OCI-LY7 (cell line): Measurements from ENCODE around the gene LRPAP1. TPM values are rescaled to one million over a fixed set of nuclear protein-coding genes. Genes with fewer than 3 reads are reported as not detected.
A peak's percentile ranks its signal among the peaks of the same experiment; 100 is the strongest.

ENCODE experiments used
- BruUV-seq: library from RNA; stranded (reverse); fragments of 400-500 nt; replicated peaks from 2 replicates; lab custom pipeline; 2021; lab: Mats Ljungman, UMichigan
- CTCF ChIA-PET: fragments of 300-600 bp; sonication (Branson Sonifier 250); formaldehyde crosslinking; loops from one replicate; lab custom pipeline; 2022; ENCODE audit warnings: antibody characterized with exemption; ENCODE audit not compliant: unreplicated experiment; lab: Charles Lee
- POLR2A ChIA-PET: fragments of 300-600 bp; sonication (Branson Sonifier 250); formaldehyde crosslinking; loops from one replicate; lab custom pipeline; 2022; ENCODE audit warnings: antibody characterized with exemption; lab: Charles Lee
- DNase-seq: peaks from one replicate; pipeline ENCODE4 v3.0.0-alpha.2; 2015; ENCODE audit warnings: low spot score
- H2AFZ ChIP-seq: fragments of 200-600 bp; sonication (generic), shearing (Covaris generic); 2 replicates; pipeline ENCODE4 v1.6.1; 2014; ENCODE audit warnings: mild to moderate bottlenecking, antibody characterized with exemption, low read length, moderate library complexity
- H3K27ac ChIP-seq: fragments of 200-600 bp; sonication (generic); 2 replicates; pipeline ENCODE4 v1.5.1; 2014; ENCODE audit warnings: mixed run types, low read depth, mild to moderate bottlenecking, moderate library complexity, low read length, inconsistent platforms; ENCODE audit not compliant: poor library complexity, severe bottlenecking
- H3K36me3 ChIP-seq: fragments of 200-600 bp; sonication (generic); 2 replicates; pipeline ENCODE4 v1.6.1; 2014; ENCODE audit warnings: mild to moderate bottlenecking, antibody characterized with exemption, low read length, moderate library complexity, mixed read lengths; ENCODE audit not compliant: insufficient read depth
- H3K4me1 ChIP-seq: fragments of 200-600 bp; sonication (generic); 2 replicates; pipeline ENCODE4 v1.5.1; 2014; ENCODE audit warnings: mild to moderate bottlenecking, low read length; ENCODE audit not compliant: insufficient read depth, poor library complexity, severe bottlenecking
- H3K4me2 ChIP-seq: fragments of 200-600 bp; sonication (generic); 2 replicates; pipeline ENCODE4 v1.6.1; 2014; ENCODE audit warnings: mild to moderate bottlenecking, low read length
- H3K4me3 ChIP-seq: fragments of 200-600 bp; sonication (generic); 2 replicates; pipeline ENCODE4 v1.5.1; 2014; ENCODE audit warnings: mild to moderate bottlenecking, low read depth, low read length; ENCODE audit not compliant: poor library complexity, severe bottlenecking
- H3K79me2 ChIP-seq: fragments of 200-600 bp; sonication (generic); 2 replicates; pipeline ENCODE4 v1.6.1; 2016; ENCODE audit warnings: low read depth, mild to moderate bottlenecking, low read length, moderate library complexity, mixed read lengths; ENCODE audit not compliant: insufficient read depth
- H3K9me2 ChIP-seq: fragments of 200-600 bp; sonication (generic); 2 replicates; pipeline ENCODE4 v1.6.1; 2016; ENCODE audit warnings: mild to moderate bottlenecking, low read length, mixed read lengths; ENCODE audit not compliant: insufficient read depth
- H3K9me3 ChIP-seq: fragments of 200-600 bp; sonication (generic); 2 replicates; pipeline ENCODE4 v1.6.1; 2014; ENCODE audit warnings: mild to moderate bottlenecking, mixed run types, low read length, mixed read lengths
- H4K20me1 ChIP-seq: fragments of 200-600 bp; sonication (generic); 2 replicates; pipeline ENCODE4 v1.6.1; 2014; ENCODE audit warnings: mild to moderate bottlenecking, antibody characterized with exemption, low read length, moderate library complexity, mixed read lengths; ENCODE audit not compliant: insufficient read depth
- CTCF ChIP-seq: fragments of 200-600 bp; sonication (generic); conservative IDR thresholded peaks from 2 replicates; pipeline ENCODE4 v1.5.1; 2014; ENCODE audit warnings: mild to moderate bottlenecking, antibody characterized with exemption, low read length, moderate library complexity, mixed read lengths
- EZH2phosphoT487 ChIP-seq: fragments of 200-600 bp; sonication (generic); IDR thresholded peaks from 2 replicates; pipeline ENCODE4 v1.6.1; 2018; ENCODE audit warnings: low read depth, borderline replicate concordance, mild to moderate bottlenecking, mixed run types, antibody characterized with exemption, low read length, moderate library complexity, mixed read lengths
- intact Hi-C: fragments of 100-400 bp; cut with micrococcal nuclease; formaldehyde crosslinking; loops from one replicate; pipeline ENCODE4 v1.10.0; 2022; ENCODE audit not compliant: unreplicated experiment
- total RNA-seq, 2 experiments: library from RNA; depleted of rRNA in 1 of 2; stranded (reverse); fragments of >200 nt in 1 of 2; shearing (Covaris generic) in 1 of 2; gene quantifications; 2 replicates each; pipeline ENCODE4 v1.2.3, GENCODE V29; 2014 to 2022

The LRPAP1 gene
- total RNA-seq, 2 experiments from 2014 or later: 46.2 to 54.7 TPM

GRCh38 chr4:3531318-3531878 lies 824 bp downstream of the LRPAP1 start:
- Histone ChIP-seq H4K20me1 (peaks cover 14% of the 10 kb centered on the region; the same call in 1 of the 2 replicates), H3K36me3 (peaks cover 16% of the 10 kb centered on the region; the same call in 1 of the 2 replicates), H3K4me2 (peak overlapping the region; percentile 98), H3K4me3 (peak overlapping the region; percentile 97), H3K27ac (no peak overlapping the region), H3K4me1 (peaks cover 25% of the 10 kb centered on the region), H3K9me3 (no peaks in the 10 kb centered on the region), H2AFZ (peak overlapping the region; percentile 60; the same call in 1 of the 2 replicates), H3K9me2 (no peaks in the 10 kb centered on the region), H3K79me2 (peaks cover 9% of the 10 kb centered on the region; the same call in 1 of the 2 replicates)
- ChIA-PET CTCF (no interaction called here), POLR2A (no interaction called here)
- TF ChIP-seq EZH2phosphoT487 (no peak), CTCF (no peak)
- TSS peak; percentile 54 for BruUV-seq
- intact Hi-C loops: no loop called here
- peak; percentile 25 for DNase-seq

GRCh38 chr4:3530663-3531254 lies 1.5 kb downstream of the LRPAP1 start:
- Histone ChIP-seq H3K4me3 (peak overlapping the region; percentile 97), H3K36me3 (peaks cover 16% of the 10 kb centered on the region; the same call in 1 of the 2 replicates), H2AFZ (no peak overlapping the region), H3K79me2 (peaks cover 9% of the 10 kb centered on the region; the same call in 1 of the 2 replicates), H3K4me2 (peak overlapping the region; percentile 98), H3K4me1 (peaks cover 25% of the 10 kb centered on the region), H3K9me2 (no peaks in the 10 kb centered on the region), H4K20me1 (peaks cover 14% of the 10 kb centered on the region; the same call in 1 of the 2 replicates), H3K9me3 (no peaks in the 10 kb centered on the region), H3K27ac (no peak overlapping the region)
- ChIA-PET POLR2A (no interaction called here), CTCF (no interaction called here)
- BruUV-seq: no TSS peak
- no peak for DNase-seq
- intact Hi-C loops: no loop called here
- TF ChIP-seq CTCF: no peak

GRCh38 chr4:3530051-3530450 lies 2.2 kb downstream of the LRPAP1 start:
- H3K79me2 ChIP-seq: peaks cover 9% of the 10 kb centered on the region; the same call in 1 of the 2 replicates
- peaks cover 14% of the 10 kb centered on the region; the same call in 1 of the 2 replicates for H4K20me1 ChIP-seq
- peaks cover 16% of the 10 kb centered on the region; the same call in 1 of the 2 replicates for H3K36me3 ChIP-seq
- H3K4me3 ChIP-seq: no peak overlapping the region
- H3K4me1 ChIP-seq: peaks cover 25% of the 10 kb centered on the region
- no peak overlapping the region for H3K4me2 ChIP-seq
- no peak overlapping the region for H3K27ac ChIP-seq
- BruUV-seq: no TSS peak
- DNase-seq: no peak
- intact Hi-C loops: no loop called here
- CTCF ChIA-PET: no interaction called here
- H3K9me3 ChIP-seq: no peaks in the 10 kb centered on the region
- no peaks in the 10 kb centered on the region for H3K9me2 ChIP-seq
- no peak for TF ChIP-seq CTCF
- no peak for TF ChIP-seq EZH2phosphoT487
- POLR2A ChIA-PET: no interaction called here
- H2AFZ ChIP-seq: no peak overlapping the region
